AG04449 (cell line): Measurements from ENCODE around the gene VEGFA.

Experiments
- CTCF ChIA-PET: fragments of 350-600 bp; formaldehyde crosslinking; extraction: SDS; loops from one replicate; lab custom pipeline; 2021; ENCODE audit warnings: antibody characterized with exemption; lab: Yijun Ruan, JAX
- POLR2A ChIA-PET: fragments of 400-600, 350-600 bp; formaldehyde crosslinking; extraction: SDS; loops from one replicate; lab custom pipeline; 2020; ENCODE audit warnings: antibody characterized with exemption, inconsistent platforms; lab: Yijun Ruan, JAX
- DNase-seq: peaks from one replicate; pipeline ENCODE4 v3.0.0-alpha.2; 2010; ENCODE audit warnings: low read depth, low spot score
- H3K4me3 ChIP-seq: 2 replicates; pipeline ENCODE4 v1.5.1; 2011; ENCODE audit warnings: low read depth, mild to moderate bottlenecking, control low read depth, low read length
- CTCF ChIP-seq: IDR thresholded peaks from one replicate; pipeline ENCODE4 v1.5.1; 2011; ENCODE audit warnings: mild to moderate bottlenecking, moderate library complexity, low read length, control low read depth, inconsistent platforms; ENCODE audit not compliant: insufficient read depth; ENCODE audit errors: missing control alignments

The VEGFA gene

GRCh38 chr6:43737272-43738081, 32.5 kb upstream of the VEGFA start:
- CTCF ChIA-PET = interaction anchor here (1.0 kb wide), 1 partner anchor 70 kb away, joined by 4 read pairs; no protein-coding TSS in a partner anchor
- no peak for DNase-seq
- no peak overlapping the region for H3K4me3 ChIP-seq
- POLR2A ChIA-PET = no interaction called here
- no peak for TF ChIP-seq CTCF

DNA sequence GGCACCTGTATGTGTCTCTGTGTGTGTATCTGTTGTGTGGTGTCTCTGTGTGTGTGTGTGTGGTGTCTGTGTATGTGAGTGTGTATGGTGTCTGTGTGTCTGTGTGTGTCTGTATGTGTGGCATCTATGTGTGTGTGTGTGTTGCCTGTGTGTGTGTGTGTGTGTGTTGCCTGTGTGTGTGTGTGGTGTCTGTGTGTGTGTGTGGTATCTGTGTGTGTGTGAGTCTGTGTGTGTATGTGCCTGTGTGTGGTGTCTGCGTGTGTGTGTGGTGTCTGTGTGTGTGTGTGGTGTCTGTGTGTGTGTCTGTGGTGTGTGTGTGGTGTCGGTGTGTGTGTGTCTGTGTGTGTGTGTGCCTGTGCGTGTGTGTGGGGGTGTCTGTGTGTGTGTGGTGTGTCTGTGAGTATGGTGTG, 31.7 kb upstream of the VEGFA start:
- POLR2A ChIA-PET = no interaction called here
- CTCF ChIA-PET = interaction anchor here (1.4 to 2.7 kb wide), 2 partner anchors 14 to 71 kb away, joined by 6 to 7 read pairs; no protein-coding TSS in a partner anchor
- H3K4me3 ChIP-seq = no peak overlapping the region
- DNase-seq = no peak
- no peak for TF ChIP-seq CTCF

- no peak for DNase-seq
- CTCF ChIA-PET = interaction anchor here (1.4 to 11.5 kb wide), 6 partner anchors 10 to 213 kb away, joined by 3 to 68 read pairs (median 6); partner anchors contain the start of gene VEGFA
- TF ChIP-seq CTCF = no peak
Observed at GRCh38 chr6:43738877-43739641, 31.0 kb upstream of the VEGFA start.

DNA sequence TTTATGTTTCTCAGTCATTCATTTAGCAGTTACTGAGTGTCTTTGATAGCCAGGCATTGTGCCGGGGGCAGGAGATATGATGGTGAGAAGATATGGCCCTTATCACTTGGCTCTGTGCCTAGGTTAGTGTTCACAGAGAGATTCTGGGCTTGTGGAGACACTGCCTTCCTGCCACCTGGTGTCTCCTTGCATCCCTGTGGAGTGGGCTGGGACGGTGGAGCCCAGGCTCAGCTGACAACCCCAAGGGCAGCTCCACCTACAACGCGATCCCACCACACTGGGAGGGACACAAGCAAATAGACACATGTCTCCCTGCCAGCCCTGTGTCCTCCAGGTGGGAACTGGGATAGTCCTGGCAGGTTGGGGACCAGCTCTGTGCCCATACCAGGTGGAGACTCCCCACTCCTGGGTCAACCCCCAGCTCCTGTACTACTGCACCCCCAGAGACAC, 30.3 kb upstream of the VEGFA start:
- no peak for DNase-seq
- no peak for TF ChIP-seq CTCF
- POLR2A ChIA-PET = no interaction called here
- CTCF ChIA-PET = interaction anchor here (0.7 to 11.5 kb wide), 8 partner anchors 9 to 335 kb away, joined by 3 to 68 read pairs (median 4); partner anchors contain the start of gene VEGFA
- H3K4me3 ChIP-seq = no peak overlapping the region

More at GRCh38 chr6:43738877-43739641, 31.0 kb upstream of the VEGFA start:
- POLR2A ChIA-PET = no interaction called here
- no peak overlapping the region for H3K4me3 ChIP-seq

GRCh38 chr6:43740321-43740960, 29.6 kb upstream of the VEGFA start:
- TF ChIP-seq CTCF = no peak
- no peak for DNase-seq
- ChIA-PET POLR2A (no interaction called here), CTCF (interaction anchor here (0.7 to 11.5 kb wide), 9 partner anchors 8 to 334 kb away, joined by 3 to 68 read pairs (median 4); partner anchors contain the start of gene VEGFA)
- no peak overlapping the region for H3K4me3 ChIP-seq
